Measurements from ENCODE around the gene MCHR1. TPM values are rescaled to one million over a fixed set of nuclear protein-coding genes. Genes with fewer than 3 reads are reported as not detected.

MCHR1 gene
- total RNA-seq, 1 donor from 2014 or later: 0.63 TPM

GRCh38 chr22:40679964-40680818, 907 bp downstream of the MCHR1 start:
- Histone ChIP-seq H3K36me3 (ENCODE audit: control insufficient read depth, insufficient read depth, low read length) (no peaks in the 10 kb centered on the region), H3K4me3 (ENCODE audit: low read depth, low read length) (no peak overlapping the region)
- no peak for DNase-seq (ENCODE audit: low read depth)

GRCh38 chr22:40680819-40681183, 1.5 kb downstream of the MCHR1 start:
- no peak for DNase-seq (ENCODE audit: low read depth)
- H3K4me3 ChIP-seq (ENCODE audit: low read depth, low read length): no peak overlapping the region
- no peaks in the 10 kb centered on the region for H3K36me3 ChIP-seq (ENCODE audit: control insufficient read depth, insufficient read depth, low read length)
- TF ChIP-seq, protein P1, sequence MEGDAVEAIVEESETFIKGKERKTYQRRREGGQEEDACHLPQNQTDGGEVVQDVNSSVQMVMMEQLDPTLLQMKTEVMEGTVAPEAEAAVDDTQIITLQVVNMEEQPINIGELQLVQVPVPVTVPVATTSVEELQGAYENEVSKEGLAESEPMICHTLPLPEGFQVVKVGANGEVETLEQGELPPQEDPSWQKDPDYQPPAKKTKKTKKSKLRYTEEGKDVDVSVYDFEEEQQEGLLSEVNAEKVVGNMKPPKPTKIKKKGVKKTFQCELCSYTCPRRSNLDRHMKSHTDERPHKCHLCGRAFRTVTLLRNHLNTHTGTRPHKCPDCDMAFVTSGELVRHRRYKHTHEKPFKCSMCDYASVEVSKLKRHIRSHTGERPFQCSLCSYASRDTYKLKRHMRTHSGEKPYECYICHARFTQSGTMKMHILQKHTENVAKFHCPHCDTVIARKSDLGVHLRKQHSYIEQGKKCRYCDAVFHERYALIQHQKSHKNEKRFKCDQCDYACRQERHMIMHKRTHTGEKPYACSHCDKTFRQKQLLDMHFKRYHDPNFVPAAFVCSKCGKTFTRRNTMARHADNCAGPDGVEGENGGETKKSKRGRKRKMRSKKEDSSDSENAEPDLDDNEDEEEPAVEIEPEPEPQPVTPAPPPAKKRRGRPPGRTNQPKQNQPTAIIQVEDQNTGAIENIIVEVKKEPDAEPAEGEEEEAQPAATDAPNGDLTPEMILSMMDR (IDR thresholded peaks at IDR 0.05; ENCODE audit: insufficient read depth, low read length, poor library complexity, severe bottlenecking): no peak
- peaks cover 3% of the 10 kb centered on the region for H3K27me3 ChIP-seq (ENCODE audit: control insufficient read depth, insufficient read depth, low read length)

More at GRCh38 chr22:40679964-40680818, 907 bp downstream of the MCHR1 start:
- TF ChIP-seq, protein P1 (IDR thresholded peaks at IDR 0.05; ENCODE audit: insufficient read depth, low read length, poor library complexity, severe bottlenecking): no peak
- peaks cover 3% of the 10 kb centered on the region for H3K27me3 ChIP-seq (ENCODE audit: control insufficient read depth, insufficient read depth, low read length)

GRCh38 chr22:40681451-40681850, 2.2 kb downstream of the MCHR1 start:
- no peak overlapping the region for H3K4me3 ChIP-seq (ENCODE audit: low read depth, low read length)
- peaks cover 3% of the 10 kb centered on the region for H3K27me3 ChIP-seq (ENCODE audit: control insufficient read depth, insufficient read depth, low read length)
- no peaks in the 10 kb centered on the region for H3K36me3 ChIP-seq (ENCODE audit: control insufficient read depth, insufficient read depth, low read length)
- TF ChIP-seq, protein P1 (IDR thresholded peaks at IDR 0.05; ENCODE audit: insufficient read depth, low read length, poor library complexity, severe bottlenecking): no peak
- no peak for DNase-seq (ENCODE audit: low read depth)

- TF ChIP-seq, protein P1 (IDR thresholded peaks at IDR 0.05; ENCODE audit: insufficient read depth, low read length, poor library complexity, severe bottlenecking): no peak
- DNase-seq (ENCODE audit: low read depth): no peak
- no peak overlapping the region for H3K4me3 ChIP-seq (ENCODE audit: low read depth, low read length)
These were observed 5.4 kb downstream of the MCHR1 start for GRCh38 chr22:40684728-40685127.

GRCh38 chr22:40685406-40685805, 6.1 kb downstream of the MCHR1 start:
- Histone ChIP-seq H3K36me3 (ENCODE audit: control insufficient read depth, insufficient read depth, low read length) (no peaks in the 10 kb centered on the region), H3K4me3 (ENCODE audit: low read depth, low read length) (no peak overlapping the region), H3K27me3 (ENCODE audit: control insufficient read depth, insufficient read depth, low read length) (no peaks in the 10 kb centered on the region)
- DNase-seq (ENCODE audit: low read depth): no peak
- TF ChIP-seq, protein P1 (IDR thresholded peaks at IDR 0.05; ENCODE audit: insufficient read depth, low read length, poor library complexity, severe bottlenecking): no peak

More at GRCh38 chr22:40684728-40685127, 5.4 kb downstream of the MCHR1 start:
- H3K36me3 ChIP-seq (ENCODE audit: control insufficient read depth, insufficient read depth, low read length): no peaks in the 10 kb centered on the region
- no peaks in the 10 kb centered on the region for H3K27me3 ChIP-seq (ENCODE audit: control insufficient read depth, insufficient read depth, low read length)
